Erythroblast (primary cell): Measurements from ENCODE around the gene IQCN.

Source experiments
- GATA1 ChIP-seq: IDR thresholded peaks from 2 replicates; pipeline ENCODE4 v1.6.1; 2011; ENCODE audit warnings: low read depth, mild to moderate bottlenecking, control low read depth, low read length, moderate library complexity
- POLR2A ChIP-seq: IDR thresholded peaks from 2 replicates; pipeline ENCODE4 v1.6.1; 2011; ENCODE audit warnings: mild to moderate bottlenecking, low read length

DNA sequence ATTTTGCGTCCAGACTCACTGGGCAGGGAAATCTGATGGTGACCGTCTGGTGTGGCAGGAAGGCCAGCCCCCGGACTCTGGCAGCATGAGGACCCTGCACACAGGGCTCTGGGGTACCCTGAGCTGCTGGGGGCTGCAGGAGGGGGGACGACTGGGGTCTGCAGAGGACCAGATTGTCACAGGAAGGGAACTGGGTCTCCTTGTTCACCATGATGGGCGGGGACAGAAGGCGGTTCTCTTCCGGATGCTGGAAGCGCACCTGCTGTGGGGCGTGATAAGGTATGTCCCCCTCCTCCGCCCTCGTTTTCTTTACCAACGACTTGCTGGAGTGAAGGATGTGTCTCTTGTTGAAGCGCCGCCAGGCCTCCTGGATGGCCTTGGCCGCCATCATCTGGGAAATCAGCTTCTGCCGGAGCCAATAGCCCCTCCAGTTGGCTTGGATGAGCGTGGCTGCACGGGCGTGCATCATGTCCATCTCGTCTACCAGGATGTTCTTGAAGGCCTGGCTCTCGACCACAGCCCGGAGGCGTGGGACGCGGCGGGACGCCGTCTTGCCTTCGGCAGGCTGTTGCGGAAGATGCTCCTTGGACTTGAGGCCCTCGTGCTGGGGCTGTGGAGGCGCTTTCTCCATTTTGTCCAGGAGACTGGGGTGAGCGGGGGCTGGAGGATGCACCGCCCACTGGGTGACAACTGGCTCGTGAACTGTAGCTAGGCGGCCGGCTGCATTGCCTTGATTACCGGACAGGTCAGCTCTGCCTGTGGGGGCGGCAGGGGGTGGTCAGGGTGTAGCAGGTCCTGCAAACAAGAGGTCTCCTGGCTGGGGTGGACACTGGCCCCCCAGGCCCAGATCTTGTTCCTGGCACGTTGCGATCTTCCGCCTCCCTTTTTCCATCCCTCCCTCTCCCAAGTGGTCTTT lies 7.2 kb downstream of the IQCN start:
- TF ChIP-seq POLR2A (no peak), GATA1 (no peak)
